ENCODE results near the gene PICK1. TPM values are rescaled to one million over a fixed set of nuclear protein-coding genes. Genes with fewer than 3 reads are reported as not detected.
A peak's percentile ranks its signal among the peaks of the same experiment; 100 is the strongest.

The PICK1 gene
- total and polyA plus RNA-seq, 2 of the 8 experiments (the other 6 are each of a cell fraction or from before 2014, with no cell fraction given), result 20.4 to 22.9 TPM

- Histone ChIP-seq H3K23me2 (ENCODE audit: low read depth, low read length) (peaks cover 3% of the 10 kb centered on the region), H3K4me1 (replicated peaks in 1 of 4; ENCODE audit: control insufficient read depth in 3 of 4, insufficient read depth in 4 of 4, low read length in 3 of 4) (peaks cover 0 to 28% (median 19%) of the 10 kb centered on the region in 4 experiments; a peak in 6 of 7 replicates), H3K4ac (replicated peaks; ENCODE audit: insufficient read length, low read depth, low read length) (no peak overlapping the region), H3K4me3 (ENCODE audit: extremely low read depth in 1 of 4, insufficient read depth in 2 of 4, low read depth in 3 of 4, low read length in 4 of 4) (0 out of 8 replicates have a peak overlapping the region, but pooled peaks of 1 of the 4 experiments have one; percentile 48), H2AFZ (ENCODE audit: low read length) (no peak overlapping the region), H4K8ac (ENCODE audit: extremely low read depth, insufficient read depth, low read length) (no peak overlapping the region), H2BK15ac (ENCODE audit: low read length) (peak overlapping the region; percentile 72; the same call in 1 of the 2 replicates), H4K20me1 (replicated peaks in 1 of 2; ENCODE audit: control insufficient read depth in 1 of 2, insufficient read depth in 2 of 2, low read length in 2 of 2) (peaks cover 0 to 3% of the 10 kb centered on the region in 2 experiments), H3K18ac (ENCODE audit: extremely low read depth, low read length) (0 out of 2 replicates have a peak overlapping the region, but pooled peaks have one; percentile 22), H4K5ac (ENCODE audit: insufficient read length, low read depth, low read length) (no peak overlapping the region), H2BK5ac (ENCODE audit: low read depth, low read length) (no peak overlapping the region), H2AK5ac (ENCODE audit: low read depth, low read length) (no peak overlapping the region), H3K9ac (replicated peaks in 1 of 4; ENCODE audit: extremely low read depth in 1 of 4, low read depth in 3 of 4, low read length in 3 of 4) (no peak overlapping the region), H3K79me2 (ENCODE audit: control insufficient read depth in 1 of 2, insufficient read depth in 2 of 2, low read length in 2 of 2) (no peaks in the 10 kb centered on the region), H3K4me2 (ENCODE audit: insufficient read depth in 1 of 2, low read depth in 2 of 2, low read length in 2 of 2) (no peak overlapping the region; a peak in 1 of 4 replicates), H3K23ac (ENCODE audit: insufficient read length) (no peak overlapping the region), H2BK12ac (ENCODE audit: low read depth, low read length) (no peak overlapping the region), H3K36me3 (ENCODE audit: control insufficient read depth in 2 of 4, insufficient read depth in 4 of 4, low read length in 3 of 4) (no peaks in the 10 kb centered on the region), H3K27ac (ENCODE audit: low read depth, low read length) (no peak overlapping the region), H3K79me1 (ENCODE audit: low read depth, low read length) (no peaks in the 10 kb centered on the region), H3K14ac (ENCODE audit: insufficient read length) (no peak overlapping the region), H2BK20ac (ENCODE audit: low read length) (no peak overlapping the region), H2BK120ac (replicated peaks; ENCODE audit: low read depth, low read length) (no peak overlapping the region), H4K91ac (replicated peaks; ENCODE audit: insufficient read length, low read length) (peak overlapping the region; percentile 17), H3K27me3 (replicated peaks in 1 of 4; ENCODE audit: control insufficient read depth in 3 of 4, extremely low read depth in 1 of 4, insufficient read depth in 3 of 4, low read length in 3 of 4) (peaks cover 7 to 37% (median 33%) of the 10 kb centered on the region in 4 experiments), H3K56ac (replicated peaks; ENCODE audit: insufficient read length, low read depth, low read length) (no peak overlapping the region), H3K9me3 (ENCODE audit: insufficient read depth in 2 of 2, low read depth in 1 of 2, low read length in 1 of 2) (no peaks in the 10 kb centered on the region)
- ChIA-PET POLR2A (ENCODE audit: partially characterized antibody) (interaction anchor here (1.0 kb wide), 3 partner anchors 10 to 82 kb away, joined by 3 to 5 read pairs (median 3); no protein-coding TSS in a partner anchor), CTCF (ENCODE audit: partially characterized antibody) (interaction anchor here (0.9 to 4.8 kb wide), 6 partner anchors 9 to 31 kb away, joined by 4 to 64 read pairs (median 8); no protein-coding TSS in a partner anchor)
- TF ChIP-seq SRF (IDR thresholded peaks at IDR 0.05; ENCODE audit: low read depth, low read length), result no peak
- TF ChIP-seq KDM1A (IDR thresholded peaks at IDR 0.05; ENCODE audit: borderline replicate concordance, low read length), result no peak
- TF ChIP-seq MAFK (IDR thresholded peaks at IDR 0.05; ENCODE audit: low read depth, low read length), result no peak
- TF ChIP-seq POLR2A (IDR thresholded peaks at IDR 0.05; ENCODE audit: control extremely low read depth in 1 of 2, low read depth in 2 of 2, low read length in 2 of 2), result no peak
- no peak for TF ChIP-seq JUND (IDR thresholded peaks at IDR 0.05; ENCODE audit: low read length)
- TF ChIP-seq CEBPB (IDR thresholded peaks at IDR 0.05; ENCODE audit: low read depth, low read length), result no peak
- TF ChIP-seq ATF3 (IDR thresholded peaks at IDR 0.05; ENCODE audit: insufficient read depth, low read depth, low read length), result no peak
- no peak for TF ChIP-seq FOSL1 (IDR thresholded peaks at IDR 0.05; ENCODE audit: insufficient read depth, low read depth, low read length)
- no peak for TF ChIP-seq SIX5 (IDR thresholded peaks at IDR 0.05; ENCODE audit: low read depth, low read length)
- no peak for TF ChIP-seq SP2 (IDR thresholded peaks at IDR 0.05; ENCODE audit: low read length)
- no peak for TF ChIP-seq E2F6 (IDR thresholded peaks at IDR 0.05)
- FAIRE-seq (no peak), DNase-seq (ENCODE audit: low read depth in 1 of 2, low spot score in 2 of 2) (no peak)
- WGBS, 2 experiments (ENCODE audit: extremely low coverage in 1 of 2, insufficient coverage in 1 of 2, insufficient read length in 1 of 2, insufficient replicate concordance in 2 of 2, low coverage in 1 of 2, low lambda C conversion rate in 2 of 2, missing lambda C conversion rate in 1 of 2), result 86% methylated on average over 21 of the region's 24 CpGs; no CpG with 5 or more reads in 1 of the 2 experiments
Observed at GRCh38 chr22:38082986-38083710, 25.9 kb downstream of the PICK1 start.
